Adrenal gland (tissue), 12 donors: ENCODE measurements around the gene CEACAM6. TPM values are rescaled to one million over a fixed set of nuclear protein-coding genes. Genes with fewer than 3 reads are reported as not detected.
A peak's percentile ranks its signal among the peaks of the same experiment; 100 is the strongest.
"Not testable (repeated sequence)": the region's sequence is repeated elsewhere in the genome, so short reads cannot be mapped to it uniquely, and the experiment has no call there.

ENCODE experiments used
- DNase-seq, 7 donors: peaks; one replicate each; pipeline ENCODE4 v3.0.0-alpha.2; 2019 to 2020
- H3K27ac ChIP-seq, 5 donors: fragments of 200-600 bp; sonication (generic) in 4 of 5; 1 replicate in 3 of 5; 2 replicates in 2 of 5; pipeline versions ENCODE4 v1.5.1 to v1.8.0; 2016 to 2020; ENCODE audit warnings: mild to moderate bottlenecking in 1 of 5
- H3K27me3 ChIP-seq: fragments of 200-600 bp; 2 replicates; pipeline ENCODE4 v1.8.0; 2021
- H3K36me3 ChIP-seq, 2 donors: fragments of 200-600 bp; replicated peaks in 1 of 2; 1 replicate in 1 of 2; 2 replicates in 1 of 2; pipeline versions ENCODE4 v1.5.1 to v1.8.0; 2018 to 2022
- H3K4me1 ChIP-seq, 2 donors: fragments of 200-600 bp; replicated peaks in 1 of 2; 1 replicate in 1 of 2; 2 replicates in 1 of 2; pipeline versions ENCODE4 v1.5.1 to v1.8.0; 2018 to 2021
- H3K4me3 ChIP-seq, 4 donors: fragments of 200-600 bp; sonication (generic) in 3 of 4; one replicate each; pipeline ENCODE4 v1.5.1; 2016 to 2018
- H3K9me3 ChIP-seq, 3 donors: fragments of 200-600 bp; sonication (generic) in 1 of 3; replicated peaks in 1 of 3; 1 replicate in 2 of 3; 2 replicates in 1 of 3; pipeline versions ENCODE4 v1.5.1 to v1.8.0; 2016 to 2021
- CTCF ChIP-seq, 6 experiments: fragments of 450-650 bp in 4 of 6; fragments of 200-600 bp in 2 of 6; sonication (generic) in 1 of 6; IDR thresholded peaks; 1 replicate in 5 of 6; 2 replicates in 1 of 6; pipeline versions ENCODE4 v1.5.1 to v1.8.0; 2016 to 2021; ENCODE audit warnings: antibody characterized with exemption in 6 of 6, mild to moderate bottlenecking in 2 of 6, moderate library complexity in 1 of 6
- POLR2A ChIP-seq, 2 donors: fragments of 450-650 bp; IDR thresholded peaks; one replicate each; pipeline ENCODE4 v1.6.1; 2017; ENCODE audit warnings: antibody characterized with exemption in 2 of 2, mild to moderate bottlenecking in 2 of 2, moderate library complexity in 1 of 2
- WGBS, 4 donors: extraction: QIAGEN DNeasy Blood & Tissue Kit in 2 of 4; methylation state at CpG; one replicate each; pipeline versions ENCODE4 v1.1.5 to v1.1.7; 2013 to 2017; 5-methylcytosine and 5-hydroxymethylcytosine counted together
- intact Hi-C, 2 donors: fragments of 100-400 bp; cut with DNase I; formaldehyde crosslinking; loops; one replicate each; pipeline versions ENCODE4 v1.14.1 to v1.15.0; 2022 to 2023
- polyA plus RNA-seq, 3 donors: library from polyadenylated mRNA; stranded (reverse); fragments of 200-250 nt in 2 of 3; fragments of 350-450 nt in 1 of 3; fragmentation: Illumina TruSeq in 1 of 3; extraction: RNeasy Lipid Tissue Mini Kit (QIAGEN cat#74804) in 1 of 3; gene quantifications; one replicate each; pipeline ENCODE4 v1.2.3, GENCODE V29; 2013 to 2014
- total RNA-seq, 9 donors: library from RNA; depleted of rRNA in 4 of 9; stranded (reverse); fragments of >200 nt in 4 of 9; fragments of 120-200 nt in 1 of 9; fragmentation: NEBNext Ultra II Directional in 1 of 9; extraction: Animal tissue kit (Norgen Biotek cat#: 25700) in 1 of 9; gene quantifications; one replicate each; pipeline versions ENCODE4 v1.1.0 to v1.2.4, GENCODE V29; 2013 to 2023
- donor health status: healthy with polysubstance abuse.
- donor health status: Bipolar disorder and iron deficiency.
- donor health status: DM: yes; HTN: yes; CAD: no.
- donor health status: DM: no; HTN: no; CAD: no.
- donor health status: DM: no; HTN: no; CAD: no.
- donor health status: DM: yes; HTN: yes; CAD: no.

Gene CEACAM6
- total and polyA plus RNA-seq, 12 donors: 0.06 to 0.76 (median 0.24) TPM; not detected in 5

GRCh38 chr19:41753159-41753558 is 2.2 kb upstream of the CEACAM6 start:
- TF ChIP-seq CTCF (IDR thresholded peaks at IDR 0.05) (peak in 5 of 6 experiments; percentile 29 to 55 (median 41)), POLR2A (IDR thresholded peaks at IDR 0.05) (no peak)
- no peak overlapping the region for H3K4me3 ChIP-seq
- no peak overlapping the region for H3K27ac ChIP-seq
- WGBS, 4 donors: 4 to 9% (median 8%) methylated on average over 12 of the region's 12 CpGs
- no peaks in the 10 kb centered on the region for H3K27me3 ChIP-seq
- DNase-seq: peak in 5 of 7 donors; percentile 20 to 54 (median 46)
- no peaks in the 10 kb centered on the region for H3K36me3 ChIP-seq
- intact Hi-C loops: no loop called here
- no peaks in the 10 kb centered on the region for H3K4me1 ChIP-seq
- no peaks in the 10 kb centered on the region for H3K9me3 ChIP-seq

- peak; percentile 22 to 62 (median 42) for DNase-seq
- TF ChIP-seq CTCF (IDR thresholded peaks at IDR 0.05) (peak; percentile 38 to 61 (median 45)), POLR2A (IDR thresholded peaks at IDR 0.05) (no peak)
- no peaks in the 10 kb centered on the region for H3K9me3 ChIP-seq
- no peaks in the 10 kb centered on the region for H3K36me3 ChIP-seq
- H3K27ac ChIP-seq: no peak overlapping the region
- intact Hi-C loops: no loop called here
- no peaks in the 10 kb centered on the region for H3K27me3 ChIP-seq
- no peak overlapping the region for H3K4me3 ChIP-seq
- no peaks in the 10 kb centered on the region for H3K4me1 ChIP-seq
- 8 to 13% (median 11%) methylated on average over 4 of the region's 4 CpGs for WGBS, 4 donors
These were observed 1.3 kb upstream of the CEACAM6 start for GRCh38 chr19:41753936-41754529.

GRCh38 chr19:41758846-41759245 is 3.5 kb downstream of the CEACAM6 start:
- H3K4me1 ChIP-seq: no peaks in the 10 kb centered on the region
- no peak for TF ChIP-seq CTCF (IDR thresholded peaks at IDR 0.05)
- WGBS, 4 donors: 80 to 89% (median 85%) methylated on average over 6 to 9 of the region's 9 CpGs
- H3K36me3 ChIP-seq: no peaks in the 10 kb centered on the region
- no peak overlapping the region for H3K4me3 ChIP-seq
- H3K9me3 ChIP-seq: no peaks in the 10 kb centered on the region
- DNase-seq: no peak
- no peak overlapping the region for H3K27ac ChIP-seq
- intact Hi-C loops: no loop called here
- H3K27me3 ChIP-seq: no peaks in the 10 kb centered on the region

GRCh38 chr19:41767115-41767514 is 11.8 kb downstream of the CEACAM6 start:
- H3K27me3 ChIP-seq: no peaks in the 10 kb centered on the region
- intact Hi-C loops: no loop called here
- H3K36me3 ChIP-seq: no peaks in the 10 kb centered on the region
- no peak for DNase-seq
- no peak overlapping the region for H3K4me3 ChIP-seq
- TF ChIP-seq CTCF (IDR thresholded peaks at IDR 0.05) (no peak), POLR2A (IDR thresholded peaks at IDR 0.05) (no peak)
- no peaks in the 10 kb centered on the region for H3K4me1 ChIP-seq
- 62 to 91% (median 79%) methylated on average over 2 of the region's 2 CpGs for WGBS, 4 donors
- no peak overlapping the region for H3K27ac ChIP-seq
- no peaks in the 10 kb centered on the region for H3K9me3 ChIP-seq

GRCh38 chr19:41768105-41768504 is 12.8 kb downstream of the CEACAM6 start:
- 59 to 75% (median 71%) methylated on average over 4 to 5 of the region's 5 CpGs for WGBS, 4 donors
- H3K9me3 ChIP-seq, H3K4me3 ChIP-seq, intact Hi-C loops, H3K36me3 ChIP-seq, DNase-seq, H3K27me3 ChIP-seq, H3K4me1 ChIP-seq, H3K27ac ChIP-seq: not testable (repeated sequence)
